Thoracic aorta (tissue), 2 donors: ENCODE data around the gene METTL26. TPM values are rescaled to one million over a fixed set of nuclear protein-coding genes. Genes with fewer than 3 reads are reported as not detected.

ENCODE experiments used
- ATAC-seq: fragments of 150-250 bp; one replicate; pipeline ENCODE4 v1.8.0; 2017; ENCODE audit warnings: low read depth; ENCODE audit not compliant: insufficient number of reproducible peaks, low FRiP score
- DNase-seq: peaks from one replicate; pipeline ENCODE4 v3.0.0-alpha.2; 2020; ENCODE audit warnings: low spot score
- H3K27ac ChIP-seq, 2 donors: fragments of 200-600 bp; sonication (generic); 1 replicate in 1 of 2; 2 replicates in 1 of 2; pipeline ENCODE4 v1.5.1; 2016; ENCODE audit warnings: mild to moderate bottlenecking in 2 of 2, moderate library complexity in 2 of 2
- H3K27me3 ChIP-seq: fragments of 200-600 bp; sonication (generic); replicated peaks from 2 replicates; pipeline ENCODE4 v1.6.0; 2016; ENCODE audit warnings: mild to moderate bottlenecking; ENCODE audit not compliant: insufficient read depth
- H3K36me3 ChIP-seq: fragments of 200-600 bp; sonication (generic); one replicate; pipeline ENCODE4 v1.5.1; 2016
- H3K4me1 ChIP-seq, 2 donors: fragments of 200-600 bp; sonication (generic); 1 replicate in 1 of 2; 2 replicates in 1 of 2; pipeline versions ENCODE4 v1.5.1 to v1.6.0; 2016; ENCODE audit warnings: low read depth in 2 of 2, mild to moderate bottlenecking in 1 of 2; ENCODE audit not compliant: control insufficient read depth in 1 of 2
- H3K4me3 ChIP-seq: fragments of 200-600 bp; sonication (generic); 2 replicates; pipeline ENCODE4 v1.5.1; 2016; ENCODE audit warnings: mild to moderate bottlenecking
- H3K9me3 ChIP-seq: fragments of 200-600 bp; sonication (generic); 2 replicates; pipeline ENCODE4 v1.5.1; 2016
- total RNA-seq, 2 donors: library from RNA; depleted of rRNA; stranded (reverse); fragments of >200 nt; gene quantifications; one replicate each; pipeline versions ENCODE4 v1.1.0 to v1.2.3, GENCODE V29; 2016
- TF ChIP-seq, protein P1 (sequence below): fragments of 200-600 bp; sonication (generic); IDR thresholded peaks from one replicate; pipeline ENCODE4 v1.5.1; 2019; ENCODE audit warnings: antibody characterized with exemption

METTL26 gene
- total RNA-seq, 2 donors from 2014 or later = 83.4 to 217 TPM

DNA sequence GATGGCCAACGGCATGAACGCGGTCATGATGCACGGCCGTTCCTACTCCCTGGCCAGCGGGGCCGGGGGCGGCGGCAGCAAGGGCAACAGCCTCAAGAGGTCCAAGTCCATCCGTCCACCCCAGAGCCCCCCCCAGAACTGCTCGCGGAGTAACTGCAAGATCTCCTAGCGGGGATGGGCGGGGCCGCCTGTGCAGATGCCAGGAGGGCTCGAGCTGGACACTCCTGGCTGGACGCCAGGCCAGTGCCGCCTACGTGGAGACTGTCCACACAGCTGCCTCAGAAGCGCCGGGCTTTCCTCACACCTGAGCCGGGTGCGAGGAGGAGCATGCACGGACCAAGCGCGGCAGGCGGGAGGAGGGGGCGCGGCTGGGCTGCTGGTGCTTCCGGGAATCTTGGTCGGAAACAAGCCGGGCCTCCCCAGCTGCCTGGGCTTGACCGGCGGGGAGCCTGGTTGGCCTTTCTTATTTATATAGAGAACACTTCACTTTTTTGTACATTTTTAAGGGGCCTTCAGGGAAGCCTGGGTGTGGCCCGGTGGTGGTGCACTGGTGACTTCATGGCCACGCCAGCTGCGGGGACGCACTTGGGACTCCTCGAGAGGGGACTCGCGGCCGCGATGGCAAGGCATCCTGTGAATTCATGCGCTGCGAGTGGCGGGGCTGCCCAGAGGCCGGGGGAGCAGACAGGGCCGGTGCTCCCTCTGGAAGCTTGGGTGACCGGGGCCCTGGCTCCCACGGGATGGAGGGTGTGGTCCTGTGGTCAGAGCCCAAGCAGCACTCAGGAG is 8.5 kb downstream of the METTL26 start:
- TF ChIP-seq, protein P1, sequence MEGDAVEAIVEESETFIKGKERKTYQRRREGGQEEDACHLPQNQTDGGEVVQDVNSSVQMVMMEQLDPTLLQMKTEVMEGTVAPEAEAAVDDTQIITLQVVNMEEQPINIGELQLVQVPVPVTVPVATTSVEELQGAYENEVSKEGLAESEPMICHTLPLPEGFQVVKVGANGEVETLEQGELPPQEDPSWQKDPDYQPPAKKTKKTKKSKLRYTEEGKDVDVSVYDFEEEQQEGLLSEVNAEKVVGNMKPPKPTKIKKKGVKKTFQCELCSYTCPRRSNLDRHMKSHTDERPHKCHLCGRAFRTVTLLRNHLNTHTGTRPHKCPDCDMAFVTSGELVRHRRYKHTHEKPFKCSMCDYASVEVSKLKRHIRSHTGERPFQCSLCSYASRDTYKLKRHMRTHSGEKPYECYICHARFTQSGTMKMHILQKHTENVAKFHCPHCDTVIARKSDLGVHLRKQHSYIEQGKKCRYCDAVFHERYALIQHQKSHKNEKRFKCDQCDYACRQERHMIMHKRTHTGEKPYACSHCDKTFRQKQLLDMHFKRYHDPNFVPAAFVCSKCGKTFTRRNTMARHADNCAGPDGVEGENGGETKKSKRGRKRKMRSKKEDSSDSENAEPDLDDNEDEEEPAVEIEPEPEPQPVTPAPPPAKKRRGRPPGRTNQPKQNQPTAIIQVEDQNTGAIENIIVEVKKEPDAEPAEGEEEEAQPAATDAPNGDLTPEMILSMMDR = no peak
- Histone ChIP-seq H3K4me3 (no peak overlapping the region), H3K36me3 (peaks cover 15% of the 10 kb centered on the region), H3K27ac (no peak overlapping the region), H3K27me3 (no peaks in the 10 kb centered on the region), H3K9me3 (no peaks in the 10 kb centered on the region), H3K4me1 (peaks cover 0 to 6% of the 10 kb centered on the region in 2 donors)
- DNase-seq = no peak
- ATAC-seq = no peak

DNA sequence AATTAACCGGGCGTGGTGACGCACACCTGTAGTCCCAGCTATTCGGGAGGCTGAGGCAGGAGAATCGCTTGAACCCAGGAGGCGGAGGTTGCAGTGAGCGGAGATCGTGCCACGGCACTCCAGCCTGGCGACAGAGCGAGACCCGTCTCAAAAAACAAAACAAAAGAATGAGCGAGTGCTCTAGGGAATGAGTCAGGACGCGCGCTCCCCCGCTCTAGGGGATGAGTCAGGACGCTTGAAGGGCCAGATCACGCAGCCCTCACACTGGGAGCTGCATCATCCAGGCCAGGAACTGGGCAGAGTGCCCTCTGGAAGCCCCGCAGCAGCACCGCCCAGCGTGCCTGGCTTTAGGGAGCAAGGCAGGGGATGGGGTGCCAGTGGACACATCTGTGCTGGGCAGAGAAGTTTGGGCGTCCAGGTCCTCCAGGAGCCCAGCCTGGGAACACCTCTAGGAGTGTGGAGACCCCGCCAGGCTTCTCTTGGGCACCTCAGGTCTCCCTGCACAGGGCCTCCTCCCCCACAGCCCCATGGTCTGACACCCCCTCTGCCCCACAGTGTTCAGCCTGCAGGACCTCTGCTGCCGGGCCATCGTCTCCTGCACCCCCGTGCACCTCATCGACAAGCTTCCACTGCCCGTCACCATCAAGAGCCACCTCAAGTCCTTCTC is 9.2 kb downstream of the METTL26 start:
- H3K27me3 ChIP-seq = no peaks in the 10 kb centered on the region
- no peak overlapping the region for H3K4me3 ChIP-seq
- TF ChIP-seq, protein P1 = no peak
- no peaks in the 10 kb centered on the region for H3K9me3 ChIP-seq
- peaks cover 15% of the 10 kb centered on the region for H3K36me3 ChIP-seq
- no peak for ATAC-seq
- no peak for DNase-seq
- H3K27ac ChIP-seq = no peak overlapping the region
- peaks cover 0 to 6% of the 10 kb centered on the region in 2 donors for H3K4me1 ChIP-seq

DNA sequence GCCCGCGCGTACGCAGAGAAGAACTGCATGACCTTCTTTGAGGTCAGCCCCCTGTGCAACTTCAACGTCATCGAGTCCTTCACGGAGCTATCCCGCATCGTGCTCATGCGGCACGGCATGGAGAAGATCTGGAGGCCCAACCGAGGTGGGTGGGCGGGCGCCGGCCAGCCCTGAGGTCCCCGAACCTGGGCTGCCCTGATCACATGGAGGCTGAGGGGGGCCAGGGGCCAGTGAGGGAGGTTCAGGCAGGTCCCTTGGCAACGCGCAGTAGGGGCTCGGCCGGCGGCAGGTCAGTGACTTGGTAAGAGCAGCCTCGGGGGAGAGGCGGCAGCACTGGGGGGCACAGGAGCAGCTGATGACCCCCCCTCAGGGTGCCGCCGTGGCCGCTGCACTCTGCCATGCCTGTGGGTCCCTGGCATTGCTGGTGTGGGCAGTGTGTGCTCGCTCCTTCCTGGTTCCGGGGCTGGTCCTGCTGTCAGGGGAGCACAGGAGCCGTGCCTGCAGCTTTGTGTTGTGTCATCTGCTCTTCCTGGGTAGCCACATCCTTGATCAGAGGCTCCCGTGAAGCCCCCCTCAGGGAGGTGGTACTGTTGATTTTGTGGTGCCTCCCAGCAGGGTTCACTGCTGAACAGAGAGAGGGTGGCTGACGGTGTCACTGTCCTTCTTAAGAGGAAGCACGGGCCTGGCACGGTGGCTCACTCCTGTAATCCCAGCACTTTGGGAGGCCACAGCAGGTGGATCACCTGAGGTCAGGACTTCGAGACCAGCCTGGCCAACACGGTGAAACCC is 9.9 kb downstream of the METTL26 start:
- DNase-seq = no peak

DNA sequence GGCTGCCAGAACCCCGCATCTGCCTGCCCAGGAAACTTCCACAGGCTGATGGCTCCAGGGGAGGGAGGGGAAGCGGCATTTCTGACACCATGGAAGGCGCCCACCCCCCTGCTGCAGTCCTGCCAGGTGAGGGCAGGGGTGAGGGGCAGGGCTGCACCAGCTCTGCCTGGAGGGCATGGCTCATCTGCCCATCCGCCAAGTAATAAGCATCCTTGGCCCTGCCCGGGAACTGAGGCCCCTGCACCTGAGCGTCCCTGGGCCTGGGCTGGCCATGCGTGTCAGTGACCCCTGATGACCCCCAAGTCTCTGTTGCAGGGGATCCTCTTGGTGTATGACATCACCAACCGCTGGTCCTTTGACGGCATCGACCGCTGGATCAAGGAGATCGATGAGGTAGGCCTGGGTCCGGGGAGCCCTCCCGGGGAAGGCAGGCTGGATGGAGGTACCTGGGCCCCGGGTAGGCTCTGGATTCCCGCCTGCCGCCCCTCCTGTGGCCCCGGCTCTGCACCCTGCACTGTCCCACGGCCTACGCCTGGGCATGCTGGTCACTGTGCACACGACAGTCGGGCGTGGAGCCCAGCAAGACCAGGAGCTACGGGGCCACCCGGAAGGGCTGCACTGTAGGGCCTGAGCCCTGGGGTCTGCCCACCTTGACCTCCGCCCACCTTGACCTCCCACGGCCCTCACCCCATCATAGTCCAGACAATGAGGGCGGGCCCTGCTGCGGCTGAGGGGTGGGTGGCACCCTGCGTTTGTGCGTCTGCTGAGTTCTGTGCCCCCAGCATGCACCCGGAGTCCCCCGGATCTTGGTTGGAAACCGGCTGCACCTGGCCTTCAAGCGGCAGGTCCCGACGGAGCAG is 10.8 kb downstream of the METTL26 start:
- Histone ChIP-seq H3K4me1 (no peaks in the 10 kb centered on the region), H3K27me3 (no peaks in the 10 kb centered on the region), H3K27ac (no peak overlapping the region), H3K9me3 (no peaks in the 10 kb centered on the region), H3K36me3 (peaks cover 15% of the 10 kb centered on the region), H3K4me3 (no peak overlapping the region)
- ATAC-seq (no peak), DNase-seq (no peak)
- TF ChIP-seq, protein P1 = no peak

More for the DNA sequence above, 9.9 kb downstream of the METTL26 start:
- H3K27ac ChIP-seq = no peak overlapping the region
- peaks cover 15% of the 10 kb centered on the region for H3K36me3 ChIP-seq
- H3K27me3 ChIP-seq = no peaks in the 10 kb centered on the region
- H3K4me1 ChIP-seq = peaks cover 0 to 5% of the 10 kb centered on the region in 2 donors
- no peak for ATAC-seq
- no peaks in the 10 kb centered on the region for H3K9me3 ChIP-seq
- H3K4me3 ChIP-seq = no peak overlapping the region
- TF ChIP-seq, protein P1 = no peak
